A549 (cell line): ENCODE data around the gene ARHGAP26. TPM values are rescaled to one million over a fixed set of nuclear protein-coding genes. Genes with fewer than 3 reads are reported as not detected.

Experiments used
- ATAC-seq, 2 experiments: fragments of 200-7000 bp in 1 of 2; fragments of >200 bp in 1 of 2; cut with Nextera tagmentation in 1 of 2; cut with Tn5 transposase in 1 of 2; 3 replicates each; pipeline versions ENCODE4 v1.8.0 to v1.9.1; 2018 to 2020; ENCODE audit warnings: mild to moderate bottlenecking in 1 of 2, moderate library complexity in 1 of 2
- CTCF ChIA-PET: fragments of 300-600 bp; sonication (Branson Sonifier 250); formaldehyde crosslinking; extraction: SDS; loops from one replicate; lab custom pipeline; 2021; ENCODE audit warnings: antibody characterized with exemption, inconsistent platforms; lab: Yijun Ruan, JAX
- POLR2A ChIA-PET: fragments of 350-600 bp; formaldehyde crosslinking; extraction: SDS; loops from one replicate; lab custom pipeline; 2021; ENCODE audit warnings: antibody characterized with exemption, inconsistent platforms; lab: Yijun Ruan, JAX
- DNase-seq, 2 experiments: peaks; one replicate each; pipeline versions ENCODE4 v3.0.0 to v3.0.0-alpha.2; 2011 to 2016; ENCODE audit warnings: low read depth in 1 of 2, low spot score in 1 of 2
- FAIRE-seq: peaks from 2 replicates; lab custom pipeline; 2011; peaks lifted over from hg19 to GRCh38; lab: Jason Lieb, UNC
- H3K27ac ChIP-seq, 2 experiments: fragments of >200 bp; sonication (Bioruptor Twin); formaldehyde crosslinking; 3 replicates each; pipeline ENCODE4 v1.5.1; 2016 to 2017
- H3K4me1 ChIP-seq: fragments of >200 bp; sonication (Bioruptor Twin); formaldehyde crosslinking; 3 replicates; pipeline ENCODE4 v1.6.1; 2016
- H3K4me2 ChIP-seq: fragments of >200 bp; sonication (Bioruptor Twin); formaldehyde crosslinking; 3 replicates; pipeline ENCODE4 v1.6.1; 2016
- H3K4me3 ChIP-seq: fragments of >200 bp; sonication (Bioruptor Twin); formaldehyde crosslinking; 3 replicates; pipeline ENCODE4 v1.5.1; 2016
- H3K9me3 ChIP-seq: fragments of >200 bp; sonication (Bioruptor Twin); formaldehyde crosslinking; 3 replicates; pipeline ENCODE4 v1.6.1; 2016
- CHD2 ChIP-seq: fragments of 150-350 bp; IDR thresholded peaks from 2 replicates; pipeline ENCODE4 v1.6.1; 2014; ENCODE audit warnings: low read length; ENCODE audit not compliant: partially characterized antibody
- EHMT2 ChIP-seq: fragments of 200-600 bp; sonication (generic); IDR thresholded peaks from 2 replicates; pipeline ENCODE4 v1.6.1; 2016; ENCODE audit warnings: antibody characterized with exemption, low read depth, mild to moderate bottlenecking, moderate library complexity
- EP300 ChIP-seq, 2 experiments: fragments of >200 bp; sonication (Bioruptor Twin); formaldehyde crosslinking; IDR thresholded peaks; 2 replicates in 1 of 2; 3 replicates in 1 of 2; pipeline ENCODE4 v1.6.1; 2016 to 2017
- ESRRA ChIP-seq: fragments of 150-350 bp; IDR thresholded peaks from 2 replicates; pipeline ENCODE4 v1.6.1; 2014; ENCODE audit warnings: mild to moderate bottlenecking, low read length, borderline replicate concordance
- FOSB ChIP-seq: fragments of 250-450 bp; sonication (Bioruptor Pico); IDR thresholded peaks from 2 replicates; pipeline ENCODE4 v1.5.0; 2020; ENCODE audit warnings: mild to moderate bottlenecking, moderate library complexity
- GATA3 ChIP-seq: IDR thresholded peaks from 2 replicates; pipeline ENCODE4 v1.6.1; 2012; ENCODE audit warnings: borderline replicate concordance
- HDAC2 ChIP-seq: fragments of 200-600 bp; sonication (generic); IDR thresholded peaks from 2 replicates; pipeline ENCODE4 v1.6.1; 2016
- HEYL ChIP-seq: fragments of 250-450 bp; sonication (Bioruptor Pico); IDR thresholded peaks from 2 replicates; pipeline ENCODE4 v1.8.0; 2021; ENCODE audit warnings: mild to moderate bottlenecking, moderate library complexity
- HOXB5 ChIP-seq: fragments of 250-450 bp; sonication (Bioruptor Pico); IDR thresholded peaks from 2 replicates; pipeline ENCODE4 v1.5.0; 2020; ENCODE audit warnings: mild to moderate bottlenecking, moderate library complexity
- KDM1A ChIP-seq: fragments of 200-600 bp; sonication (generic); IDR thresholded peaks from 2 replicates; pipeline ENCODE4 v1.6.1; 2016; ENCODE audit warnings: low read depth, mild to moderate bottlenecking
- KDM5A ChIP-seq: fragments of 200-600 bp; sonication (generic); IDR thresholded peaks from 2 replicates; pipeline ENCODE4 v1.6.1; 2016; ENCODE audit warnings: antibody characterized with exemption, mild to moderate bottlenecking
- MAZ ChIP-seq: fragments of 150-350 bp; IDR thresholded peaks from 2 replicates; pipeline ENCODE4 v1.6.1; 2014; ENCODE audit warnings: antibody characterized with exemption, low read depth, low read length, borderline replicate concordance
- NFE2L2 ChIP-seq: fragments of 150-350 bp; conservative IDR thresholded peaks from 2 replicates; pipeline ENCODE4 v1.6.1; 2014; ENCODE audit warnings: low read length
- NPAS2 ChIP-seq: fragments of 250-450 bp; sonication (Bioruptor Pico); IDR thresholded peaks from 2 replicates; pipeline ENCODE4 v1.8.0; 2022; ENCODE audit warnings: mild to moderate bottlenecking, moderate library complexity, borderline replicate concordance
- POLR2A ChIP-seq: IDR thresholded peaks from 2 replicates; pipeline ENCODE4 v1.6.1; 2012; ENCODE audit warnings: mild to moderate bottlenecking, low read length
- RAD21 ChIP-seq, 2 experiments: fragments of >200 bp in 1 of 2; sonication (Bioruptor Twin) in 1 of 2; formaldehyde crosslinking in 1 of 2; IDR thresholded peaks in 1 of 2; conservative IDR thresholded peaks in 1 of 2; 2 replicates in 1 of 2; 3 replicates in 1 of 2; pipeline ENCODE4 v1.6.1; 2012 to 2018; ENCODE audit warnings: inconsistent platforms in 1 of 2
- RFX5 ChIP-seq: fragments of 450-650 bp; IDR thresholded peaks from 2 replicates; pipeline ENCODE4 v1.7.1; 2014; ENCODE audit warnings: antibody characterized with exemption, mild to moderate bottlenecking, moderate library complexity
- SREBF2 ChIP-seq: fragments of 450-650 bp; IDR thresholded peaks from 2 replicates; pipeline ENCODE4 v1.6.1; 2014; ENCODE audit warnings: mild to moderate bottlenecking, moderate library complexity
- WGBS: methylation state at CpG from one replicate; pipeline ENCODE4 v1.1.6; 2017; ENCODE audit errors: missing lambda C conversion rate; 5-methylcytosine and 5-hydroxymethylcytosine counted together
- polyA plus RNA-seq, 4 experiments: library from polyadenylated mRNA; depleted of rRNA in 3 of 4; stranded (reverse); fragments of >200 nt; fragmentation: RNase III in 1 of 4; extraction: RNeasy Plus Mini Kit Qiagen cat#74134 plus additional on column Dnase treatment in 1 of 4; gene quantifications; 2 replicates in 3 of 4; 3 replicates in 1 of 4; pipeline ENCODE4 v1.2.3, GENCODE V29; 2011 to 2017
- TF ChIP-seq, protein P1 (sequence below): fragments of >200 bp; sonication (Bioruptor Twin); formaldehyde crosslinking; IDR thresholded peaks from 2 replicates; pipeline ENCODE4 v1.6.1; 2016
- TF ChIP-seq, protein P2 (sequence below): IDR thresholded peaks from 2 replicates; pipeline ENCODE4 v1.6.1; 2012
- TF ChIP-seq, protein P3 (sequence below): fragments of 250-450 bp; sonication (Bioruptor Pico); IDR thresholded peaks from 2 replicates; pipeline ENCODE4 v1.5.0; 2021; ENCODE audit warnings: mild to moderate bottlenecking, moderate library complexity, borderline replicate concordance
- TF ChIP-seq, protein P4 (sequence below): fragments of 150-350 bp; IDR thresholded peaks from 2 replicates; pipeline ENCODE4 v1.6.1; 2014; ENCODE audit warnings: low read depth, mild to moderate bottlenecking, low read length
- TF ChIP-seq, protein P5 (sequence below): fragments of 200-600 bp; sonication (generic); IDR thresholded peaks from 2 replicates; pipeline ENCODE4 v1.6.1; 2016; ENCODE audit warnings: antibody characterized with exemption, mild to moderate bottlenecking, moderate library complexity
- TF ChIP-seq, protein P6 (sequence below): IDR thresholded peaks from 2 replicates; pipeline ENCODE4 v1.6.1; 2012

The ARHGAP26 gene
- polyA plus RNA-seq, 2 of the 4 experiments (the other 2 are of a cell fraction): 6.6 to 19.1 TPM

DNA sequence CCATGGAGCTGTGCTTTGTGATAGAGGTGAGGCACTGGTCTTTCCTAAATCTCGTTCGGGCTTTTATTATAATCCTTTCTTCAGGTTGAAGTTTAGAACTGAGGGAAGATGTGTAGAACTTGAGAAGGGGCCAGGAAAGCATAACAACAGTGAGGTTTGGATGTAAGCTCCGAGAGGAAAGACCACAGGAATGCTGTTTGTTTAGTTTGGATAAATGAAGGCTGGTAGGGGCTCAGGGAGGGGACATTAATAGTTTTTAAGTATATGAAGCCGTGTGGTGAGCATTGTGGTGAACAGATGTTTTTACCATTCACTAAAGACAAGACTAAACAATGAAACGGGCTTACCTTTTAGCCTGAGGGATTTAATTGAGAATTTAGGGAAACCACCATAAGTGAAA is 130.8 kb downstream of the ARHGAP26 start:
- 85% methylated on average over 5 of the region's 5 CpGs for WGBS
- FAIRE-seq: no peak
- ATAC-seq: no peak
- Histone ChIP-seq H3K9me3 (no peaks in the 10 kb centered on the region), H3K4me1 (no peaks in the 10 kb centered on the region), H3K4me2 (no peak overlapping the region), H3K27ac (no peak overlapping the region), H3K4me3 (no peak overlapping the region)
- POLR2A ChIA-PET: no interaction called here
- DNase-seq: no peak
- CTCF ChIA-PET: interaction anchor here (1.0 to 3.1 kb wide), 3 partner anchors 12 to 21 kb away, joined by 5 to 12 read pairs (median 7); no protein-coding TSS in a partner anchor
- no peak for TF ChIP-seq FOSB (CRISPR knock-in tag)
- TF ChIP-seq RAD21 (conservative IDR thresholded peaks at IDR 0.05 in 1 of 2, IDR thresholded peaks at IDR 0.05 in 1 of 2): no peak
- no peak for TF ChIP-seq HEYL (CRISPR knock-in tag)
- TF ChIP-seq, protein P1, sequence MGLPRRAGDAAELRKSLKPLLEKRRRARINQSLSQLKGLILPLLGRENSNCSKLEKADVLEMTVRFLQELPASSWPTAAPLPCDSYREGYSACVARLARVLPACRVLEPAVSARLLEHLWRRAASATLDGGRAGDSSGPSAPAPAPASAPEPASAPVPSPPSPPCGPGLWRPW: no peak
- no peak for TF ChIP-seq SREBF2
- TF ChIP-seq, all 56 proteins: peak for 0

DNA sequence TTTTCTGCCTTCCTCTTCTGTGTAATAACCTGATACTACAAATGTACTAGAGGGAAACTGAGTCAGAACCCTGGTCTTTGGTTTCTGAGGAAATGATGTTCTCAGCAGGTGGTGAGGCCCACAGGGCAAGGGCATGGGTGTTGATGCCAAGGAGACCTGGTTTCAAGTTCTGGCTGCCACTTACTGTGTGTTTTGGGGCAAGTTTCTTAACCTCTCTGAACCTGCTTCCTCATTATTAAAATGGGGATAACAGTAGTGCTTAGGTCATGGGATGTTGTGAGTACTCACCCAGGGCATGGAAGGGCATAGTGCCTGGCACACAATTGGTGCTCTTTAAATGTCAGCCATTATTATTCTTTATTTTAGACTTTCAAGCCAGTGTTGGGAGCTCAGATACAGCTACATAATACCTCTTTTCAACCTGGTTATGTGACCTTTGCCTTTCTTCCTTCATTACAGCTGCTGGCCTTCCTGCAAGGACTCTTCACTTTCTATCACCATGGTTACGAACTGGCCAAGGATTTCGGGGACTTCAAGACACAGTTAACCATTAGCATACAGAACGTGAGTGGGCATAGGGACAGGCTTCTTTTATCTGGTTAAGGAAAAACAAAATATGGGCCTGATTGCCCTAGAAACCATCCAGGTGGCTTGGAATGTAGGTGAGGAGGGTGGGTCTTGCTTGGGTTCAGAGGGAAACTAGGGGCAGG is 131.5 kb downstream of the ARHGAP26 start:
- no peak overlapping the region for H3K27ac ChIP-seq
- ATAC-seq: no peak
- no peaks in the 10 kb centered on the region for H3K4me1 ChIP-seq
- H3K4me2 ChIP-seq: no peak overlapping the region
- 87% methylated on average over 3 of the region's 3 CpGs for WGBS
- no peak overlapping the region for H3K4me3 ChIP-seq
- DNase-seq: no peak
- ChIA-PET CTCF (interaction anchor here (1.0 to 3.9 kb wide), 4 partner anchors 13 to 188 kb away, joined by 5 to 14 read pairs (median 10); no protein-coding TSS in a partner anchor), POLR2A (no interaction called here)
- TF ChIP-seq SREBF2: no peak
- TF ChIP-seq RFX5: no peak
- no peak for TF ChIP-seq HDAC2
- no peak for TF ChIP-seq KDM5A
- TF ChIP-seq FOSB (CRISPR knock-in tag): no peak
- no peak for TF ChIP-seq EHMT2
- no peak for TF ChIP-seq CHD2
- no peak for TF ChIP-seq EP300 (IDR thresholded peaks at IDR 0.05)
- TF ChIP-seq RAD21 (conservative IDR thresholded peaks at IDR 0.05 in 1 of 2, IDR thresholded peaks at IDR 0.05 in 1 of 2): no peak
- TF ChIP-seq HOXB5 (CRISPR knock-in tag): no peak
- TF ChIP-seq, protein P2, sequence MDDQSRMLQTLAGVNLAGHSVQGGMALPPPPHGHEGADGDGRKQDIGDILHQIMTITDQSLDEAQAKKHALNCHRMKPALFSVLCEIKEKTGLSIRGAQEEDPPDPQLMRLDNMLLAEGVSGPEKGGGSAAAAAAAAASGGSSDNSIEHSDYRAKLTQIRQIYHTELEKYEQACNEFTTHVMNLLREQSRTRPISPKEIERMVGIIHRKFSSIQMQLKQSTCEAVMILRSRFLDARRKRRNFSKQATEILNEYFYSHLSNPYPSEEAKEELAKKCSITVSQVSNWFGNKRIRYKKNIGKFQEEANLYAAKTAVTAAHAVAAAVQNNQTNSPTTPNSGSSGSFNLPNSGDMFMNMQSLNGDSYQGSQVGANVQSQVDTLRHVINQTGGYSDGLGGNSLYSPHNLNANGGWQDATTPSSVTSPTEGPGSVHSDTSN: no peak
- TF ChIP-seq, protein P3, sequence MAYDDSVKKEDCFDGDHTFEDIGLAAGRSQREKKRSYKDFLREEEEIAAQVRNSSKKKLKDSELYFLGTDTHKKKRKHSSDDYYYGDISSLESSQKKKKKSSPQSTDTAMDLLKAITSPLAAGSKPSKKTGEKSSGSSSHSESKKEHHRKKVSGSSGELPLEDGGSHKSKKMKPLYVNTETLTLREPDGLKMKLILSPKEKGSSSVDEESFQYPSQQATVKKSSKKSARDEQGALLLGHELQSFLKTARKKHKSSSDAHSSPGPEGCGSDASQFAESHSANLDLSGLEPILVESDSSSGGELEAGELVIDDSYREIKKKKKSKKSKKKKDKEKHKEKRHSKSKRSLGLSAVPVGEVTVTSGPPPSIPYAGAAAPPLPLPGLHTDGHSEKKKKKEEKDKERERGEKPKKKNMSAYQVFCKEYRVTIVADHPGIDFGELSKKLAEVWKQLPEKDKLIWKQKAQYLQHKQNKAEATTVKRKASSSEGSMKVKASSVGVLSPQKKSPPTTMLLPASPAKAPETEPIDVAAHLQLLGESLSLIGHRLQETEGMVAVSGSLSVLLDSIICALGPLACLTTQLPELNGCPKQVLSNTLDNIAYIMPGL (CRISPR knock-in tag): no peak
- no peak for TF ChIP-seq KDM1A
- H3K9me3 ChIP-seq: no peaks in the 10 kb centered on the region
- FAIRE-seq: no peak

DNA sequence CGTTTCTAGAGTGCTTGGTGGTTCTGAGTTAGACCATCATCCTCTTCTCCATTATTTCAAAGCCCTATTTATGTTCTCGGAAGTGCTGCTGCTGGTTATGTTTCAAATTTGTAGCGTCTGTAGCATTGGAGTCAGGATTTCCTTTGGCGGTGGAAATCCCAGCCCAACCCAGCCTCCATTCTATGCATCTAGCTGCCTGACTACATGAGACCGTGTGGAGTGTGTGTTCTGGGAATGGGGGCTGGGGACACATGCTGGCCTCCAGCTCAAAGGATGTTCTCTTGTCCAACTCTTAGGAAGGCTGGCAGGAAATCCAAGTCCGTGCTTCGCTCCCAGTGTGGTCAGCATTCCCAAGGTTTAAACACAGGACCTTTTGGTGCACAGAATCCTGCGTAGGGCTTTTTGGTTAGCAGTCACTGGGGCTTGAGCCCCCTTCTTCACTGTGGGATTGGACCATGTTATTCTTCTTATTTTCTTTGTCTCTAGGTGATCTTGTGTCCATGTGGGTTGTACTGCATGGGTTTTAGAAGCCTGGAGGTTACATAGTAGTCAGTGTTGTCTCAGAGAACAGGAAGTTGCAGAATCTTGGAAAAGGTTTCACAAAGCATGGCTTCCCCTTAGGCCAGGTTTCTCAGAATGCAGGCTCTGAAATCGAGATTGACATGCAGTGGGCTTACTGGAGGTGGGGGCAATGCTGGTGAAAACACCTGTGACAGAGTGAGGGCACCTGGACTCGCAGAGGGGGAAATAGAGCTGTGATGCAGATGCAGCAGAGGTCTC is 132.2 kb downstream of the ARHGAP26 start:
- H3K27ac ChIP-seq: no peak overlapping the region
- ChIA-PET POLR2A (no interaction called here), CTCF (interaction anchor here (2.0 to 3.9 kb wide), 4 partner anchors 13 to 189 kb away, joined by 5 to 14 read pairs (median 10); no protein-coding TSS in a partner anchor)
- no peak for ATAC-seq
- no peak overlapping the region for H3K4me2 ChIP-seq
- no peak for FAIRE-seq
- H3K9me3 ChIP-seq: no peaks in the 10 kb centered on the region
- 82% methylated on average over 10 of the region's 10 CpGs for WGBS
- no peak for DNase-seq
- H3K4me3 ChIP-seq: no peak overlapping the region
- no peaks in the 10 kb centered on the region for H3K4me1 ChIP-seq
- TF ChIP-seq, protein P4, sequence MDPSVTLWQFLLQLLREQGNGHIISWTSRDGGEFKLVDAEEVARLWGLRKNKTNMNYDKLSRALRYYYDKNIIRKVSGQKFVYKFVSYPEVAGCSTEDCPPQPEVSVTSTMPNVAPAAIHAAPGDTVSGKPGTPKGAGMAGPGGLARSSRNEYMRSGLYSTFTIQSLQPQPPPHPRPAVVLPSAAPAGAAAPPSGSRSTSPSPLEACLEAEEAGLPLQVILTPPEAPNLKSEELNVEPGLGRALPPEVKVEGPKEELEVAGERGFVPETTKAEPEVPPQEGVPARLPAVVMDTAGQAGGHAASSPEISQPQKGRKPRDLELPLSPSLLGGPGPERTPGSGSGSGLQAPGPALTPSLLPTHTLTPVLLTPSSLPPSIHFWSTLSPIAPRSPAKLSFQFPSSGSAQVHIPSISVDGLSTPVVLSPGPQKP: no peak
- TF ChIP-seq ESRRA (no peak), POLR2A (no peak), NPAS2 (no peak), MAZ (no peak), NFE2L2 (no peak), GATA3 (no peak)
- TF ChIP-seq, protein P5, sequence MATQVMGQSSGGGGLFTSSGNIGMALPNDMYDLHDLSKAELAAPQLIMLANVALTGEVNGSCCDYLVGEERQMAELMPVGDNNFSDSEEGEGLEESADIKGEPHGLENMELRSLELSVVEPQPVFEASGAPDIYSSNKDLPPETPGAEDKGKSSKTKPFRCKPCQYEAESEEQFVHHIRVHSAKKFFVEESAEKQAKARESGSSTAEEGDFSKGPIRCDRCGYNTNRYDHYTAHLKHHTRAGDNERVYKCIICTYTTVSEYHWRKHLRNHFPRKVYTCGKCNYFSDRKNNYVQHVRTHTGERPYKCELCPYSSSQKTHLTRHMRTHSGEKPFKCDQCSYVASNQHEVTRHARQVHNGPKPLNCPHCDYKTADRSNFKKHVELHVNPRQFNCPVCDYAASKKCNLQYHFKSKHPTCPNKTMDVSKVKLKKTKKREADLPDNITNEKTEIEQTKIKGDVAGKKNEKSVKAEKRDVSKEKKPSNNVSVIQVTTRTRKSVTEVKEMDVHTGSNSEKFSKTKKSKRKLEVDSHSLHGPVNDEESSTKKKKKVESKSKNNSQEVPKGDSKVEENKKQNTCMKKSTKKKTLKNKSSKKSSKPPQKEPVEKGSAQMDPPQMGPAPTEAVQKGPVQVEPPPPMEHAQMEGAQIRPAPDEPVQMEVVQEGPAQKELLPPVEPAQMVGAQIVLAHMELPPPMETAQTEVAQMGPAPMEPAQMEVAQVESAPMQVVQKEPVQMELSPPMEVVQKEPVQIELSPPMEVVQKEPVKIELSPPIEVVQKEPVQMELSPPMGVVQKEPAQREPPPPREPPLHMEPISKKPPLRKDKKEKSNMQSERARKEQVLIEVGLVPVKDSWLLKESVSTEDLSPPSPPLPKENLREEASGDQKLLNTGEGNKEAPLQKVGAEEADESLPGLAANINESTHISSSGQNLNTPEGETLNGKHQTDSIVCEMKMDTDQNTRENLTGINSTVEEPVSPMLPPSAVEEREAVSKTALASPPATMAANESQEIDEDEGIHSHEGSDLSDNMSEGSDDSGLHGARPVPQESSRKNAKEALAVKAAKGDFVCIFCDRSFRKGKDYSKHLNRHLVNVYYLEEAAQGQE: no peak
- TF ChIP-seq, protein P6, sequence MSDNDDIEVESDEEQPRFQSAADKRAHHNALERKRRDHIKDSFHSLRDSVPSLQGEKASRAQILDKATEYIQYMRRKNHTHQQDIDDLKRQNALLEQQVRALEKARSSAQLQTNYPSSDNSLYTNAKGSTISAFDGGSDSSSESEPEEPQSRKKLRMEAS: no peak
